Measurements from ENCODE around the gene USP7.
"Not testable (repeated sequence)": the region's sequence is repeated elsewhere in the genome, so short reads cannot be mapped to it uniquely, and the experiment has no call there.

USP7 gene

DNA sequence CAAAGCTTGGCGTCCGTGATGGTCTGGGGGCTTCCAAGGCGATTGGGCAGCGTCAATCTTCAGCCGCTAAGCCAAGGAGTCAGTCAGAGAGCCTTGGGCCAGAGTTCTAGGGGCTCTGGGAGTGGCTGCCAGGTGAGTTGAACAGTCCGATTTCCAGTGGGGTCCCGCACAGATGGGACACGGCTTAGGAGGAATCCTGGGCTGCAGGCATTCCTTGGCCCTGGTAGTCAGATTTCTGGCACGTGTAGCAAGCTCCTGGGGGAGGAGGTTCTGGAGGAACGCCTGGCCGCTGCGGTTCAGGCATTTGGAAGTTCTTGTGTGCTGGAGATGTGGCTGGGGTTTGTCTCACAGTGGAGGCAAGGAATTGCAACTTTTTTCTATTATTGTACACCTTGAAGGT, 120.4 kb downstream of the USP7 start:
- not testable (repeated sequence) for DNase-seq (ENCODE audit: low spot score)
